Esophagus muscularis mucosa (tissue), 4 donors: Measurements from ENCODE around the gene PLA2G4F. TPM values are rescaled to one million over a fixed set of nuclear protein-coding genes. Genes with fewer than 3 reads are reported as not detected.

Experiments used
- DNase-seq: peaks from one replicate; pipeline ENCODE4 v3.0.0-alpha.2; 2017; ENCODE audit errors: extremely low spot score
- H3K27ac ChIP-seq, 4 donors: fragments of 200-600 bp; sonication (generic); replicated peaks in 1 of 4; 1 replicate in 3 of 4; 2 replicates in 1 of 4; pipeline ENCODE4 v1.5.1; 2016 to 2019; ENCODE audit warnings: mild to moderate bottlenecking in 1 of 4
- H3K27me3 ChIP-seq, 4 donors: fragments of 200-600 bp; sonication (generic); one replicate each; pipeline versions ENCODE4 v1.5.1 to v1.6.0; 2016 to 2019
- H3K36me3 ChIP-seq, 4 donors: fragments of 200-600 bp; sonication (generic); one replicate each; pipeline ENCODE4 v1.5.1; 2016 to 2019
- H3K4me1 ChIP-seq, 4 donors: fragments of 200-600 bp; sonication (generic); one replicate each; pipeline ENCODE4 v1.5.1; 2016 to 2019
- H3K4me3 ChIP-seq, 4 donors: fragments of 200-600 bp; sonication (generic); 1 replicate in 2 of 4; 2 replicates in 2 of 4; pipeline ENCODE4 v1.5.1; 2016 to 2019; ENCODE audit warnings: mild to moderate bottlenecking in 4 of 4, moderate library complexity in 1 of 4
- H3K9me3 ChIP-seq, 4 donors: fragments of 200-600 bp; sonication (generic); 1 replicate in 3 of 4; 2 replicates in 1 of 4; pipeline ENCODE4 v1.5.1; 2016 to 2019
- CTCF ChIP-seq, 3 experiments: fragments of 200-600 bp in 2 of 3; fragments of 450-650 bp in 1 of 3; sonication (generic) in 2 of 3; IDR thresholded peaks; one replicate each; pipeline ENCODE4 v1.5.1; 2017 to 2019; ENCODE audit warnings: antibody characterized with exemption in 3 of 3, mild to moderate bottlenecking in 2 of 3, moderate library complexity in 1 of 3
- EP300 ChIP-seq: sonication (generic); formaldehyde crosslinking; IDR thresholded peaks from one replicate; pipeline ENCODE4 v1.6.1; 2017; ENCODE audit warnings: antibody characterized with exemption
- POLR2A ChIP-seq: fragments of 450-650 bp; IDR thresholded peaks from one replicate; pipeline ENCODE4 v1.6.1; 2017; ENCODE audit warnings: antibody characterized with exemption, moderate library complexity, mild to moderate bottlenecking, low read depth
- POLR2AphosphoS5 ChIP-seq, 2 donors: sonication (generic); formaldehyde crosslinking; IDR thresholded peaks; one replicate each; pipeline ENCODE4 v1.6.1; 2017; ENCODE audit warnings: antibody characterized with exemption in 2 of 2
- WGBS: methylation state at CpG from one replicate; pipeline ENCODE4 v1.1.5; 2018; 5-methylcytosine and 5-hydroxymethylcytosine counted together
- intact Hi-C: fragments of 100-400 bp; cut with DNase I; formaldehyde crosslinking; loops from one replicate; pipeline ENCODE4 v1.15.1; 2023
- total RNA-seq, 4 donors: library from RNA; depleted of rRNA; stranded (reverse); fragments of >200 nt; gene quantifications; one replicate each; pipeline versions ENCODE4 v1.1.0 to v1.2.1, GENCODE V29; 2016

PLA2G4F gene
- total RNA-seq, 4 donors from 2014 or later = 0.11 TPM; not detected in 3

GRCh38 chr15:42152196-42152920, 4.1 kb downstream of the PLA2G4F start:
- Histone ChIP-seq H3K9me3 (no peaks in the 10 kb centered on the region), H3K27ac (no peak overlapping the region), H3K27me3 (peaks cover 0 to 9% (median 0%) of the 10 kb centered on the region in 4 donors), H3K36me3 (no peaks in the 10 kb centered on the region), H3K4me1 (peaks cover 0 to 7% (median 3%) of the 10 kb centered on the region in 4 donors), H3K4me3 (no peak overlapping the region)
- 94% methylated on average over 14 of the region's 14 CpGs for WGBS
- DNase-seq = no peak
- TF ChIP-seq EP300 (no peak), POLR2AphosphoS5 (IDR thresholded peaks at IDR 0.05) (no peak), CTCF (IDR thresholded peaks at IDR 0.05) (no peak), POLR2A (no peak)
- intact Hi-C loops = no loop called here

- no peak overlapping the region for H3K4me3 ChIP-seq
- peaks cover 0 to 15% (median 0%) of the 10 kb centered on the region in 4 donors for H3K27me3 ChIP-seq
- no peaks in the 10 kb centered on the region for H3K9me3 ChIP-seq
- intact Hi-C loops = no loop called here
- WGBS = 85% methylated on average over 4 of the region's 4 CpGs
- no peak for DNase-seq
- H3K4me1 ChIP-seq = peaks cover 0 to 7% (median 2%) of the 10 kb centered on the region in 4 donors
- no peaks in the 10 kb centered on the region for H3K36me3 ChIP-seq
- H3K27ac ChIP-seq = no peak overlapping the region
- TF ChIP-seq POLR2AphosphoS5 (IDR thresholded peaks at IDR 0.05) (no peak), CTCF (IDR thresholded peaks at IDR 0.05) (no peak), POLR2A (no peak), EP300 (no peak)
Measured at GRCh38 chr15:42151736-42152135, 4.7 kb downstream of the PLA2G4F start.

- H3K27ac ChIP-seq = no peak overlapping the region
- no peak for DNase-seq
- no peaks in the 10 kb centered on the region for H3K9me3 ChIP-seq
- 86% methylated on average over 9 of the region's 10 CpGs for whole genome bisulfite sequencing
- no peaks in the 10 kb centered on the region for H3K36me3 ChIP-seq
- intact Hi-C loops = no loop called here
- H3K27me3 ChIP-seq = peaks cover 0 to 18% (median 0%) of the 10 kb centered on the region in 4 donors
- TF ChIP-seq POLR2AphosphoS5 (IDR thresholded peaks at IDR 0.05) (no peak), POLR2A (no peak)
- peaks cover 0 to 4% (median 0%) of the 10 kb centered on the region in 4 donors for H3K4me1 ChIP-seq
- H3K4me3 ChIP-seq = no peak overlapping the region
Measured at GRCh38 chr15:42151141-42151561, 5.3 kb downstream of the PLA2G4F start.

GRCh38 chr15:42150219-42150970, 6.0 kb downstream of the PLA2G4F start:
- H3K36me3 ChIP-seq = no peaks in the 10 kb centered on the region
- no peak overlapping the region for H3K4me3 ChIP-seq
- intact Hi-C loops = no loop called here
- TF ChIP-seq CTCF (IDR thresholded peaks at IDR 0.05) (no peak), EP300 (no peak), POLR2A (no peak), POLR2AphosphoS5 (IDR thresholded peaks at IDR 0.05) (no peak)
- H3K9me3 ChIP-seq = no peaks in the 10 kb centered on the region
- no peak overlapping the region for H3K27ac ChIP-seq
- WGBS = 91% methylated on average over 11 of the region's 17 CpGs
- H3K27me3 ChIP-seq = peaks cover 0 to 26% (median 0%) of the 10 kb centered on the region in 4 donors
- H3K4me1 ChIP-seq = no peaks in the 10 kb centered on the region
- DNase-seq = no peak

GRCh38 chr15:42149493-42150218, 6.8 kb downstream of the PLA2G4F start:
- DNase-seq = no peak
- Histone ChIP-seq H3K9me3 (no peaks in the 10 kb centered on the region), H3K4me3 (no peak overlapping the region), H3K4me1 (no peaks in the 10 kb centered on the region), H3K36me3 (no peaks in the 10 kb centered on the region), H3K27ac (no peak overlapping the region), H3K27me3 (peaks cover 0 to 31% (median 0%) of the 10 kb centered on the region in 4 donors)
- WGBS = 73% methylated on average over 13 of the region's 14 CpGs
- TF ChIP-seq CTCF (IDR thresholded peaks at IDR 0.05) (no peak), POLR2A (no peak), POLR2AphosphoS5 (IDR thresholded peaks at IDR 0.05) (no peak), EP300 (no peak)
- intact Hi-C loops = loop anchor here (10.0 kb wide), 1 partner anchor 65 kb away; no protein-coding TSS in a partner anchor
